GM19025 (cell line): ENCODE results near the gene SLC38A4.

Experiments used
- ATAC-seq: cut with Tn5 transposase; IDR thresholded peaks from one replicate; pipeline ENCODE4 v1.9.1; 2021; ENCODE audit warnings: mild to moderate bottlenecking, low read depth, moderate library complexity; ENCODE audit not compliant: unreplicated experiment

Gene SLC38A4

DNA sequence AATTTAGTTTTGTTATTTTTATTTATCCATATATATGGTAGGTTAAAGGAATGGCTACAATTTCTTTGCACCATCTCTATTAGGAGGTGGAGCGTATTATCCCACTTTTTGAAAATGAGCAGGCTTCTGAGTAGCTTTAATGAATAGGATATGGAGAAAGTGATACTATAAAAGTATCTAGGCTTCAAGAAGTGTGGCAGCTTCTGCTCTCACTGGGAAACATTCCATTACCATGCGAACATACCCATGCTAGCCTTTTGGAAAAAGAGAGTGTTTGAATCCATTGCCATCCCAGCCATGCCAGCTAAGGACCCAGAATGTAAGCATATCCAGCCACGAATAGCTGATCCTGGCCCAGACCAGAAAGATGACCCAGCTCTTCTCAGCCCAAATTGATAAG lies 107.3 kb downstream of the SLC38A4 start:
- no peak for ATAC-seq

GRCh38 chr12:46717868-46718267 lies 107.9 kb downstream of the SLC38A4 start:
- ATAC-seq, result no peak

GRCh38 chr12:46717159-46717558 lies 108.6 kb downstream of the SLC38A4 start:
- no peak for ATAC-seq
